Natural killer cell (primary cell): Measurements from ENCODE around the gene SASH1. TPM values are rescaled to one million over a fixed set of nuclear protein-coding genes. Genes with fewer than 3 reads are reported as not detected.

Source experiments
- ATAC-seq, 3 donors: fragments of 150-1000 bp in 2 of 3; fragments of 200-7000 bp in 1 of 3; cut with Tn5 transposase; 1 replicate in 1 of 3; 2 replicates in 2 of 3; pipeline ENCODE4 v1.10.0; 2021; ENCODE audit warnings: mild to moderate bottlenecking in 2 of 3, moderate library complexity in 2 of 3
- DNase-seq, 2 donors: peaks; one replicate each; pipeline versions ENCODE4 v3.0.0 to v3.0.0-alpha.2; 2013 to 2021; ENCODE audit warnings: mixed read lengths in 1 of 2
- H3K27ac ChIP-seq: one replicate; pipeline ENCODE4 v1.5.1; 2013; ENCODE audit warnings: mild to moderate bottlenecking, low read length
- H3K27me3 ChIP-seq: one replicate; pipeline ENCODE4 v1.6.1; 2013; ENCODE audit warnings: low read length; ENCODE audit not compliant: control insufficient read depth, insufficient read depth
- H3K36me3 ChIP-seq: one replicate; pipeline ENCODE4 v1.6.1; 2013; ENCODE audit warnings: low read length; ENCODE audit not compliant: control insufficient read depth, insufficient read depth
- H3K4me1 ChIP-seq: one replicate; pipeline ENCODE4 v1.6.1; 2013; ENCODE audit warnings: low read length; ENCODE audit not compliant: control insufficient read depth, insufficient read depth
- H3K4me3 ChIP-seq: one replicate; pipeline ENCODE4 v1.5.1; 2013; ENCODE audit warnings: low read length
- H3K9me3 ChIP-seq: one replicate; pipeline ENCODE4 v1.6.1; 2013; ENCODE audit warnings: low read length; ENCODE audit not compliant: control insufficient read depth, insufficient read depth
- H3K27ac Mint-ChIP-seq, 2 donors: one replicate each; pipeline ENCODE4 v1.8.0; 2022; ENCODE audit warnings: mild to moderate bottlenecking in 2 of 2, mixed read lengths in 2 of 2, moderate library complexity in 1 of 2
- H3K27me3 Mint-ChIP-seq, 2 donors: one replicate each; pipeline ENCODE4 v1.8.0; 2022; ENCODE audit warnings: low read depth in 2 of 2, mixed read lengths in 2 of 2
- H3K36me3 Mint-ChIP-seq: one replicate; pipeline ENCODE4 v1.8.0; 2022; ENCODE audit warnings: mixed read lengths
- H3K4me1 Mint-ChIP-seq, 2 donors: one replicate each; pipeline ENCODE4 v1.8.0; 2022; ENCODE audit warnings: mixed read lengths in 2 of 2
- H3K4me3 Mint-ChIP-seq: one replicate; pipeline ENCODE4 v1.8.0; 2022; ENCODE audit warnings: mild to moderate bottlenecking, moderate library complexity, mixed read lengths
- H3K9me3 Mint-ChIP-seq, 2 donors: one replicate each; pipeline ENCODE4 v1.8.0; 2022; ENCODE audit warnings: mixed read lengths in 2 of 2
- WGBS: methylation state at CpG from one replicate; pipeline ENCODE4 v1.1.7; 2013; ENCODE audit warnings: missing lambda C conversion rate; ENCODE audit not compliant: insufficient coverage; 5-methylcytosine and 5-hydroxymethylcytosine counted together
- intact Hi-C: fragments of 100-400 bp; cut with micrococcal nuclease; formaldehyde crosslinking; loops from one replicate; pipeline ENCODE4 v1.14.2; 2022
- total RNA-seq, 4 donors: library from RNA; stranded (reverse); fragments of 120-200 nt in 1 of 4; gene quantifications; one replicate each; pipeline versions ENCODE4 v1.2.3 to v1.2.4, GENCODE V29; 2013 to 2022
- TF ChIP-seq, protein P1 (sequence below): fragments of 200-600 bp; IDR thresholded peaks from one replicate; pipeline ENCODE4 v1.8.0; 2022; ENCODE audit warnings: antibody characterized with exemption

SASH1 gene
- total RNA-seq, 3 donors from 2014 or later (not counting 1 experiment from before 2014, with no cell fraction given): 0.63 to 6.2 (median 2.7) TPM

DNA sequence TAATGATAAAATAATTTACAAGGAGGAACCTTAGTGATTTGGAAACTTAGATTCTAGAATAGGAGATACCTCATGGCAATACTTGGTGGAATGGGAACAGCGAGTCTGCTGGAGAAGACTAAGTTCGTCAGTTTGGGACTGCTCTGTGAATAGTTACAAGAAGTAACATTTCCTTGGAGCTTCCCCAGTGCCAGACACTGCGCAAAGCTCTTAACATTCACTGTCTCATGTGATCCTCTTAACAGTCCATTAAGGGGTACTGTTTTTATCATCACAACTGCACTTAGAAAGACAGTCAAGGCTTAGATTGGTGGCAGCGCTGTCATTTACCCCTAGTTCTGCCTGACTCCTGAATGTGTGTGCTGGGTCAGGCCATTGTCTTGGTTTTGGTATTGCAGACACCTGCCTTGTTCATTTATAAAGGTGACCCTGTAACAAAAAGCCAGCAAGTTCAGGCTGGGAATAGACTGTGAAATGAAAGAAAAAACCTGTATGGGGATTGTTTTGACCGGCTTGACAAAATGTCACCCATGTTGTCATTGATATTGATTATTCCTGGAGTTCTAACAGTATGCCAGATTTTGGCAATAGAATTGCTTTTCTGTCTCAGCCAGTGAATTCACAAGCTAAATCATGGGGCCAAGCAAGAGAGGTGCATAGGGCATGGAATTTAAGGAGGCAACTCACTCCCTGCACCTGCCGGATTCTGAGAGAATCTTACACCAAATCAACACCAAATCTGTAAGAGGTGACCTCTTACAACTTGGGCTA is 118.4 kb downstream of the SASH1 start:
- Mint-ChIP-seq H3K27me3 (peaks cover 13 to 16% of the 10 kb centered on the region in 2 donors), H3K4me3 (no peak overlapping the region), H3K4me1 (peaks cover 0 to 7% of the 10 kb centered on the region in 2 donors), H3K9me3 (no peaks in the 10 kb centered on the region), H3K27ac (no peak overlapping the region), H3K36me3 (no peaks in the 10 kb centered on the region)
- WGBS: 95% methylated on average over 6 of the region's 6 CpGs
- ATAC-seq: no peak
- no peaks in the 10 kb centered on the region for H3K9me3 ChIP-seq
- H3K4me3 ChIP-seq: no peak overlapping the region
- intact Hi-C loops: no loop called here
- no peaks in the 10 kb centered on the region for H3K4me1 ChIP-seq
- H3K27ac ChIP-seq: no peak overlapping the region
- no peaks in the 10 kb centered on the region for H3K36me3 ChIP-seq
- TF ChIP-seq, protein P1, sequence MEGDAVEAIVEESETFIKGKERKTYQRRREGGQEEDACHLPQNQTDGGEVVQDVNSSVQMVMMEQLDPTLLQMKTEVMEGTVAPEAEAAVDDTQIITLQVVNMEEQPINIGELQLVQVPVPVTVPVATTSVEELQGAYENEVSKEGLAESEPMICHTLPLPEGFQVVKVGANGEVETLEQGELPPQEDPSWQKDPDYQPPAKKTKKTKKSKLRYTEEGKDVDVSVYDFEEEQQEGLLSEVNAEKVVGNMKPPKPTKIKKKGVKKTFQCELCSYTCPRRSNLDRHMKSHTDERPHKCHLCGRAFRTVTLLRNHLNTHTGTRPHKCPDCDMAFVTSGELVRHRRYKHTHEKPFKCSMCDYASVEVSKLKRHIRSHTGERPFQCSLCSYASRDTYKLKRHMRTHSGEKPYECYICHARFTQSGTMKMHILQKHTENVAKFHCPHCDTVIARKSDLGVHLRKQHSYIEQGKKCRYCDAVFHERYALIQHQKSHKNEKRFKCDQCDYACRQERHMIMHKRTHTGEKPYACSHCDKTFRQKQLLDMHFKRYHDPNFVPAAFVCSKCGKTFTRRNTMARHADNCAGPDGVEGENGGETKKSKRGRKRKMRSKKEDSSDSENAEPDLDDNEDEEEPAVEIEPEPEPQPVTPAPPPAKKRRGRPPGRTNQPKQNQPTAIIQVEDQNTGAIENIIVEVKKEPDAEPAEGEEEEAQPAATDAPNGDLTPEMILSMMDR: no peak
- DNase-seq: no peak
- H3K27me3 ChIP-seq: no peaks in the 10 kb centered on the region

DNA sequence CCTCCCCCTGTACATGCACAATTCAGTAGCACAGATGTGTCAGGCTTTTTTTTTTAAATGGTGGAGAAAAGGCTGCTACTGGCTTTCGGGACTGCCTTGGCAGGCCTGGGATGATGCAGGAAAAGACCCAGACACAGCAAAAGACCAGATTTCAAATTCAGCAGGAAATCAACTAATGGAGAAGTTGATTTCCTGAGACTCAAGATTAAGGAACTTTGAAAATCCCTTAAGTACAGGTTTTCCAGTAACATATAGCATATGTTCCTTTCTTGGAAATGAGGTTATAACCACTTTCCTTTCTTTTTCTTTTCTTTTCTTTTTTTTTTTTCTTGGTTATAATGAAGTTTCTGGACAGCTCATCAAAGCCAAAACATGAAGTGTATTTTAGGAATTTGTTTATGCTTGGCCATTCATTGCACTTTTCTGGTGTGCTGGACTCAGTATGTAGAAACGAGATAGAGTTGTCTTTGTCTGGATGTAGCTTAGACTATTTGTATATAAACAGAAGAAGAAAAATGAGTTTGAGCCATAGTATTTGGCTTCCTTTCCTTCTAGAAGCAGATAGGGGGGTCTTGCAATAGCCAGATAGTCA is 119.4 kb downstream of the SASH1 start:
- ATAC-seq: no peak
- H3K4me1 ChIP-seq: no peaks in the 10 kb centered on the region
- peaks cover 18% of the 10 kb centered on the region in 2 donors for H3K27me3 Mint-ChIP-seq
- no peaks in the 10 kb centered on the region for H3K27me3 ChIP-seq
- no peak overlapping the region for H3K27ac Mint-ChIP-seq
- no peaks in the 10 kb centered on the region for H3K36me3 ChIP-seq
- intact Hi-C loops: no loop called here
- no peaks in the 10 kb centered on the region for H3K9me3 ChIP-seq
- TF ChIP-seq, protein P1: no peak
- no peaks in the 10 kb centered on the region for H3K36me3 Mint-ChIP-seq
- no peak overlapping the region for H3K4me3 Mint-ChIP-seq
- H3K27ac ChIP-seq: no peak overlapping the region
- H3K4me1 Mint-ChIP-seq: peaks cover 0 to 7% of the 10 kb centered on the region in 2 donors
- no peak for DNase-seq
- H3K9me3 Mint-ChIP-seq: no peaks in the 10 kb centered on the region
- WGBS: 78% methylated on average over 2 of the region's 2 CpGs
- no peak overlapping the region for H3K4me3 ChIP-seq

DNA sequence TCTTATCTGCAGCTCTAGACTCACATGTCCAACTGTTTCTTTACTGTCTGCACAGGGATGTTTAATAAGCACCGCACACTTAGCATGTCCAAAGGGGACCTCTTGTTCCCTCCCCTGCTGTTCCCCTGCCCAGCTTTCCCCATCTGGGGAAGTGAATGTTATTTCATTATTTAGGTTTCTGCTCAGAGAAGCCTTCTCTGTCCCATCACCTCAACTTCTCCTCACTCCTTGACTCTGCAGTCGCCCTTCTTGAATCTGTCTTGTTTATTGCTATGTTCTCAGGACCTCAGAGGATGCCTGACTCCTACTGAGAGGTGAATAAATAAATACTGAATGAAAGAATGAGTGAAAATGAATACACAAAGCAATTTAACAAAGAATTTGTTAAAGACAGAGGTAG is 121.0 kb downstream of the SASH1 start:
- Histone ChIP-seq H3K4me1 (no peaks in the 10 kb centered on the region), H3K27me3 (no peaks in the 10 kb centered on the region), H3K9me3 (no peaks in the 10 kb centered on the region), H3K27ac (no peak overlapping the region), H3K36me3 (no peaks in the 10 kb centered on the region), H3K4me3 (no peak overlapping the region)
- H3K4me3 Mint-ChIP-seq: no peak overlapping the region
- peaks cover 18 to 21% of the 10 kb centered on the region in 2 donors for H3K27me3 Mint-ChIP-seq
- TF ChIP-seq, protein P1: no peak
- peaks cover 0 to 7% of the 10 kb centered on the region in 2 donors for H3K4me1 Mint-ChIP-seq
- DNase-seq (no peak), ATAC-seq (no peak)
- intact Hi-C loops: no loop called here
- 60% methylated on average over 1 of the region's 2 CpGs for WGBS
- no peaks in the 10 kb centered on the region for H3K9me3 Mint-ChIP-seq
- no peaks in the 10 kb centered on the region for H3K36me3 Mint-ChIP-seq
- no peak overlapping the region for H3K27ac Mint-ChIP-seq
